Lower lobe of right lung (tissue), 2 donors: ENCODE measurements around the gene TRPM6. TPM values are rescaled to one million over a fixed set of nuclear protein-coding genes. Genes with fewer than 3 reads are reported as not detected.
"Not testable (repeated sequence)": the region's sequence is repeated elsewhere in the genome, so short reads cannot be mapped to it uniquely, and the experiment has no call there.

Experiments used
- ATAC-seq, 2 donors: fragments of 200-7000 bp; cut with Tn5 transposase; one replicate each; pipeline ENCODE4 v1.9.1; 2020 to 2022; ENCODE audit warnings: mild to moderate bottlenecking in 2 of 2, moderate library complexity in 2 of 2
- DNase-seq: peaks from one replicate; pipeline ENCODE4 v3.0.0-alpha.2; 2020
- H3K27ac ChIP-seq: fragments of 200-600 bp; one replicate; pipeline ENCODE4 v1.8.0; 2022
- H3K27me3 ChIP-seq: fragments of 200-600 bp; one replicate; pipeline ENCODE4 v1.8.0; 2022; ENCODE audit warnings: low read depth
- H3K36me3 ChIP-seq: fragments of 200-600 bp; one replicate; pipeline ENCODE4 v1.8.0; 2022; ENCODE audit warnings: mild to moderate bottlenecking
- H3K4me1 ChIP-seq: fragments of 200-600 bp; one replicate; pipeline ENCODE4 v1.8.0; 2022
- H3K4me3 ChIP-seq: fragments of 200-600 bp; one replicate; pipeline ENCODE4 v1.8.0; 2022; ENCODE audit warnings: mild to moderate bottlenecking
- H3K9me3 ChIP-seq: fragments of 200-600 bp; one replicate; pipeline ENCODE4 v1.8.0; 2022
- intact Hi-C: fragments of 100-400 bp; cut with DNase I; formaldehyde crosslinking; loops from one replicate; pipeline ENCODE4 v1.11.0; 2022
- total RNA-seq: library from RNA; stranded (reverse); fragmentation: NEBNext Ultra II Directional; extraction: Animal tissue kit (Norgen Biotek cat#: 25700); gene quantifications from one replicate; pipeline ENCODE4 v1.2.1, GENCODE V29; 2021
- TF ChIP-seq, protein P1 (sequence below): fragments of 200-600 bp; IDR thresholded peaks from one replicate; pipeline ENCODE4 v1.8.0; 2022; ENCODE audit warnings: antibody characterized with exemption, mild to moderate bottlenecking
- donor health status: DM: no; HTN: yes; CAD: no; lungs with severe emphysema.

Gene TRPM6
- total RNA-seq, 1 donor from 2014 or later = 0.44 TPM

DNA sequence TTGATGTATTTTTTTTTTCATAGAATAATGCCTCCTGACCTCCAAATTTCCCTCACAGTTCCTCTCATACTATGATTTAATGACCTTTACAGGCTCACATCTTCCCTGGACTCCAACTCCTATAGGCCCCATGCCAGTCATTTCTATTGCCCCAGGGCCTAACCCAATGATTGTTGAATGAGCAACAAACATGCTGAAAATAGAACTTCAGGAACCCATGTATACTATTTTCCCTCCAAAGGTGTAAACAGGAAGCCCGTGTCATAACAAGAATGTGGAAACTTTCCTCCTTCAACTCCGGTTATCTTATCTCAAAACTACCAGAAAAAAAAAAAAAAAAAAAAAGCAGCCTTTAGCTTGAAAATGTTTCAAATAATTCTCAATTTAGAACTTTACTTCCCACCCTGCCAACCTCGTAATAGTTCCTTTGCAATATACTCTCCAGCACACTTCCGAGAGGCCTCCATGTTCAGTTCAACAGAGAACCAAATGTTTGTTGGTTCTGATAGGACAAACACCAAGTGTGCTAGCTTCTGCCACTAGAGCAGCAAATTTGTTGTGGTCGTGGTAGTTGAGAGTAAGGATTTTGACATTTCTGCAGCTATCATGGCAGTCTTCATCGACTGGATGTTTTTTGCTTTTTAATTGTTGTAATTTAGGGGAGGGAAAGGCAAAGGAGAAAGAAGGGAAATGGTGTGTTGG is 25.8 kb downstream of the TRPM6 start:
- H3K9me3 ChIP-seq = no peaks in the 10 kb centered on the region
- intact Hi-C loops = no loop called here
- H3K27ac ChIP-seq = no peak overlapping the region
- no peak overlapping the region for H3K4me3 ChIP-seq
- H3K36me3 ChIP-seq = no peaks in the 10 kb centered on the region
- H3K27me3 ChIP-seq = no peaks in the 10 kb centered on the region
- no peak for DNase-seq
- no peaks in the 10 kb centered on the region for H3K4me1 ChIP-seq
- TF ChIP-seq, protein P1, sequence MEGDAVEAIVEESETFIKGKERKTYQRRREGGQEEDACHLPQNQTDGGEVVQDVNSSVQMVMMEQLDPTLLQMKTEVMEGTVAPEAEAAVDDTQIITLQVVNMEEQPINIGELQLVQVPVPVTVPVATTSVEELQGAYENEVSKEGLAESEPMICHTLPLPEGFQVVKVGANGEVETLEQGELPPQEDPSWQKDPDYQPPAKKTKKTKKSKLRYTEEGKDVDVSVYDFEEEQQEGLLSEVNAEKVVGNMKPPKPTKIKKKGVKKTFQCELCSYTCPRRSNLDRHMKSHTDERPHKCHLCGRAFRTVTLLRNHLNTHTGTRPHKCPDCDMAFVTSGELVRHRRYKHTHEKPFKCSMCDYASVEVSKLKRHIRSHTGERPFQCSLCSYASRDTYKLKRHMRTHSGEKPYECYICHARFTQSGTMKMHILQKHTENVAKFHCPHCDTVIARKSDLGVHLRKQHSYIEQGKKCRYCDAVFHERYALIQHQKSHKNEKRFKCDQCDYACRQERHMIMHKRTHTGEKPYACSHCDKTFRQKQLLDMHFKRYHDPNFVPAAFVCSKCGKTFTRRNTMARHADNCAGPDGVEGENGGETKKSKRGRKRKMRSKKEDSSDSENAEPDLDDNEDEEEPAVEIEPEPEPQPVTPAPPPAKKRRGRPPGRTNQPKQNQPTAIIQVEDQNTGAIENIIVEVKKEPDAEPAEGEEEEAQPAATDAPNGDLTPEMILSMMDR = no peak
- ATAC-seq = no peak

DNA sequence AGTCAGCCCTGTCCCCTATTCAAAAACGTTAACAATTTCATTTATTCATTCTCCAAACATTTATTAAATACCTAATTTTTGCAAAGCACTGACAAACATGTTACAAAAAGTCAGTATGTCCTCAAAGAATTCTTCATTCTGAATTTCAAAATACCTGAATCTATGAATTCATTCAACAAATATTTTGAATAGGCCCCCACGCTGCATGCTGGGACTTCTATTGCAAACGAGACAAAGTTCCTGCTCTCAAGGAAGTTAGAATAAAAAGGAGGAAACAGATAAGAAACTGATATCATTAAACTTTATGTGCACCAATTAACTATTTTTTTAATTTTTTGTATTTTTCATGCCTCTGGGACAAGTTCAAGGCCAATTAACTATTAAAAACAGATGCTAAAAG is 26.6 kb downstream of the TRPM6 start:
- Histone ChIP-seq H3K27me3 (no peaks in the 10 kb centered on the region), H3K36me3 (no peaks in the 10 kb centered on the region), H3K9me3 (no peaks in the 10 kb centered on the region), H3K27ac (no peak overlapping the region), H3K4me1 (no peaks in the 10 kb centered on the region), H3K4me3 (no peak overlapping the region)
- intact Hi-C loops = no loop called here
- ATAC-seq (no peak), DNase-seq (no peak)
- TF ChIP-seq, protein P1 = no peak

DNA sequence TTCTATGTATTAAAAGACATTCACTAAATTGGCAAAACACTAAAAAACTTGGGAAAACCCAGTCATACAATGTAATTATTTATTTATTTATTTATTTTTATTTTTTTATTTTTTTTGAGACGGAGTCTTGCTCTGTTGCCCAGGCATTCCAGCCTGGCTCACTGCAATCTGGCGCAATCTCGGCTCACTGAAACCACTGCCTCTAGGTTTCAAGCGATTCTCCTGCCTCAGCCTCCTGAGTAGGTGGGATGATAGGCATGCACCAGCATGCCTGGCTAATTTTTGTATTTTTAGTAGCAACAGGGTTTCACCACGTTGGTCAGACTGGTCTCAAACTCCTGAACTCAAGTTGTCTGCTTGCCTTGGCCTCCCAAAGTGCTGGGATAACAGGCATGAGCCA is 27.5 kb downstream of the TRPM6 start:
- DNase-seq, H3K27ac ChIP-seq, H3K9me3 ChIP-seq, intact Hi-C loops, H3K4me1 ChIP-seq, H3K27me3 ChIP-seq, H3K4me3 ChIP-seq, ATAC-seq, H3K36me3 ChIP-seq: not testable (repeated sequence)

DNA sequence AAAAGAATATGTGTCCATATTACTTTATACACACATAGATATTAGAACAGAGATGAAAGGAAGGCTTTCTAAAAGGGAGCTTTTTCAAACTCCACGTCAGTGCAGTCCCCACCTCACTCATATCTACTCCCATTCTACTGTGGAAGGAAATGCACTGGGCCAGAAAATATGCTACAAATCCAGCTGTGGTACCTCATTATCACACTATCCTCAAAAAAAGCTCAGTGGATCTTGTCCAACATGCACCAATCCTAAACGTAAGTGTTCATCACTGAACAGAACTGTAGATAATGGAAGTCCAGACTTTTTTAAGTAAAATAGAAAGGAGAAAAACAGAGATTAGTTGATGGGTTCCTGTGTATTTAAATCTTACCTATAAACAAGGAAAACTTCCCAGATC is 27.9 kb downstream of the TRPM6 start:
- Histone ChIP-seq H3K27me3 (no peaks in the 10 kb centered on the region), H3K36me3 (no peaks in the 10 kb centered on the region), H3K4me3 (no peak overlapping the region), H3K4me1 (no peaks in the 10 kb centered on the region), H3K9me3 (no peaks in the 10 kb centered on the region), H3K27ac (no peak overlapping the region)
- TF ChIP-seq, protein P1 = no peak
- ATAC-seq (no peak), DNase-seq (no peak)
- intact Hi-C loops = no loop called here

DNA sequence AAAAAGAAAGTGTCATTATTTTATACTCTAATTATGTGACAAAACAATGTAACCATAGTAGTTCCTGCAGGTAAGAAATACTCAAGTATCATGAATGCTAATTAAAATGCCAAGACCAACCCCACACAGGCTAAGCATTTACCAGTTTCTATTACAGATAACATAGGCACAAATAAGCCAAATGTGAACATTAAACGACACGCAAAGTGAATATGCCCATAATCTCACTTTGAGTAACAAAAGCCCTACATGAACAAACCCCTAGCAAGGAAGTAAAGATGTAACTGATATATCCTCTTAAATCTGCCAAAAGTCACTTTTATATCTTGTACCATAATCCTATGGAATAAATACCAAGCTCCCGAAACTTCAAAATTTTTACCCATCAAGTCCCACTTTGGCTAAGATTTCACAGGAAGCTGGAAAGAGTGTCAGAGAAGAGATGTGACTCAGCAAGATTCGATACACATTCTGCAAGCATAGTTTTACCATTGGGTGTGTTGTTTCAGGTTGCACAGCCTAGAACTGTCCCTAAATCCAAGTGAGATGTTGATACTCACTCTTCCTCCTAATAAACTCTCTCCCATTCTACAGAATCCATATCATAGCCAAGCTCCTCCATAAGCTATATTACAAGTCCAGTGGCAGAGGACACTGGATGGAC is 28.8 kb downstream of the TRPM6 start:
- H3K36me3 ChIP-seq = no peaks in the 10 kb centered on the region
- no peak overlapping the region for H3K27ac ChIP-seq
- H3K9me3 ChIP-seq = no peaks in the 10 kb centered on the region
- ATAC-seq (no peak), DNase-seq (no peak)
- H3K27me3 ChIP-seq = no peaks in the 10 kb centered on the region
- no peak overlapping the region for H3K4me3 ChIP-seq
- no peaks in the 10 kb centered on the region for H3K4me1 ChIP-seq
- intact Hi-C loops = no loop called here
- TF ChIP-seq, protein P1 = no peak

DNA sequence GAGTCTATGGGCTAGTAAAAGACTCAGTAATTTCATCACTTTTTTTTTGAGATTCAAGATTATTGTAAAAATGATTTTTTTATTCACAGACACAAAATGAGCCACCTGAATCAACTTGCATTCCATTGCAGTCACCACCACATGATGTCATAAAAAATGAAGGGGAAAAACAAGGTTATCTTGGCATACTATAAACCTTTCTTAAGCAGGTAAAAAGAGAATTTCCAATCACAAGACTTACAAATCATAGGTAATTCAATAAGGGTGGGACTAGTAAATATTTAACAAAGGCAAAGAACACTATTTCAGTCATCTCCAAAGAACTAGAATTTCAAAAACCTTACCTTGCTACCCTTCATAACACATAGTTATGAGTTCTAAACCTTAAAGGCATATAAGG is 30.7 kb downstream of the TRPM6 start:
- no peaks in the 10 kb centered on the region for H3K36me3 ChIP-seq
- no peaks in the 10 kb centered on the region for H3K27me3 ChIP-seq
- H3K4me3 ChIP-seq = no peak overlapping the region
- DNase-seq (no peak), ATAC-seq (no peak)
- intact Hi-C loops = no loop called here
- no peaks in the 10 kb centered on the region for H3K4me1 ChIP-seq
- no peak overlapping the region for H3K27ac ChIP-seq
- TF ChIP-seq, protein P1 = no peak
- no peaks in the 10 kb centered on the region for H3K9me3 ChIP-seq
